Kidney (tissue), 14 donors: ENCODE data around the gene GRID1. TPM values are rescaled to one million over a fixed set of nuclear protein-coding genes. Genes with fewer than 3 reads are reported as not detected.

Source experiments
- DNase-seq, 5 donors: peaks; one replicate each; pipeline ENCODE4 v3.0.0-alpha.2; 2013 to 2020
- FAIRE-seq: peaks from 2 replicates; lab custom pipeline; 2012; peaks lifted over from hg19 to GRCh38; lab: Jason Lieb, UNC
- H3K27ac ChIP-seq, 2 donors: one replicate each; pipeline ENCODE4 v1.7.0; 2013; ENCODE audit warnings: low read depth in 2 of 2, low read length in 2 of 2, inconsistent platforms in 1 of 2
- H3K27me3 ChIP-seq: one replicate; pipeline ENCODE4 v1.7.1; 2013; ENCODE audit warnings: low read length, inconsistent platforms; ENCODE audit not compliant: control insufficient read depth, insufficient read depth
- H3K36me3 ChIP-seq, 3 donors: one replicate each; pipeline versions ENCODE4 v1.7.0 to v1.7.1; 2013; ENCODE audit warnings: low read length in 3 of 3, control low read depth in 1 of 3, inconsistent platforms in 1 of 3; ENCODE audit not compliant: insufficient read depth in 3 of 3, control insufficient read depth in 2 of 3
- H3K4me1 ChIP-seq, 3 donors: one replicate each; pipeline versions ENCODE4 v1.7.0 to v1.7.1; 2013; ENCODE audit warnings: low read length in 3 of 3, inconsistent platforms in 1 of 3, low read depth in 1 of 3; ENCODE audit not compliant: control insufficient read depth in 2 of 3, insufficient read depth in 2 of 3
- H3K4me3 ChIP-seq, 3 donors: one replicate each; pipeline versions ENCODE4 v1.7.0 to v1.8.1; 2013; ENCODE audit warnings: low read length in 3 of 3, control low read depth in 1 of 3, inconsistent platforms in 1 of 3
- H3K9ac ChIP-seq, 3 donors: one replicate each; pipeline versions ENCODE4 v1.7.0 to v1.7.1; 2013; ENCODE audit warnings: low read length in 3 of 3, control low read depth in 1 of 3, inconsistent platforms in 1 of 3
- H3K9me3 ChIP-seq, 3 donors: one replicate each; pipeline versions ENCODE4 v1.7.0 to v1.7.1; 2013; ENCODE audit warnings: low read length in 3 of 3, control low read depth in 1 of 3, inconsistent platforms in 1 of 3; ENCODE audit not compliant: control insufficient read depth in 2 of 3, insufficient read depth in 1 of 3
- intact Hi-C: fragments of 100-400 bp; cut with DNase I; formaldehyde crosslinking; loops from one replicate; pipeline ENCODE4 v1.11.1; 2022
- polyA plus RNA-seq: library from polyadenylated mRNA; stranded (reverse); fragments of 350-450 nt; fragmentation: Illumina TruSeq; extraction: RNeasy Lipid Tissue Mini Kit (QIAGEN cat#74804); gene quantifications from one replicate; pipeline ENCODE4 v1.2.3, GENCODE V29; 2014; ENCODE audit warnings: low read depth, low replicate concordance; ENCODE audit not compliant: insufficient read depth
- total RNA-seq: library from RNA; stranded (reverse); fragmentation: NEBNext Ultra II Directional; extraction: Animal tissue kit (Norgen Biotek cat#: 25700); gene quantifications from one replicate; pipeline ENCODE4 v1.2.1, GENCODE V29; 2021
- TF ChIP-seq, protein P1 (sequence below): IDR thresholded peaks from 3 replicates; pipeline ENCODE4 v1.5.1; 2012; ENCODE audit warnings: mild to moderate bottlenecking, moderate library complexity, borderline replicate concordance; ENCODE audit not compliant: insufficient read depth; ENCODE audit errors: extremely low read depth
- donor health status: control.
- donor health status: control.
- donor health status: control.
- donor health status: control.
- donor health status: control.
- donor health status: DM: yes; HTN: yes; CAD: no.
- donor health status: Normal renal cell carcinoma (clear cell type).

GRID1 gene
- total and polyA plus RNA-seq, 2 donors from 2014 or later, result 0.37 to 1.4 TPM

- TF ChIP-seq, protein P1, sequence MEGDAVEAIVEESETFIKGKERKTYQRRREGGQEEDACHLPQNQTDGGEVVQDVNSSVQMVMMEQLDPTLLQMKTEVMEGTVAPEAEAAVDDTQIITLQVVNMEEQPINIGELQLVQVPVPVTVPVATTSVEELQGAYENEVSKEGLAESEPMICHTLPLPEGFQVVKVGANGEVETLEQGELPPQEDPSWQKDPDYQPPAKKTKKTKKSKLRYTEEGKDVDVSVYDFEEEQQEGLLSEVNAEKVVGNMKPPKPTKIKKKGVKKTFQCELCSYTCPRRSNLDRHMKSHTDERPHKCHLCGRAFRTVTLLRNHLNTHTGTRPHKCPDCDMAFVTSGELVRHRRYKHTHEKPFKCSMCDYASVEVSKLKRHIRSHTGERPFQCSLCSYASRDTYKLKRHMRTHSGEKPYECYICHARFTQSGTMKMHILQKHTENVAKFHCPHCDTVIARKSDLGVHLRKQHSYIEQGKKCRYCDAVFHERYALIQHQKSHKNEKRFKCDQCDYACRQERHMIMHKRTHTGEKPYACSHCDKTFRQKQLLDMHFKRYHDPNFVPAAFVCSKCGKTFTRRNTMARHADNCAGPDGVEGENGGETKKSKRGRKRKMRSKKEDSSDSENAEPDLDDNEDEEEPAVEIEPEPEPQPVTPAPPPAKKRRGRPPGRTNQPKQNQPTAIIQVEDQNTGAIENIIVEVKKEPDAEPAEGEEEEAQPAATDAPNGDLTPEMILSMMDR, result no peak
- no peaks in the 10 kb centered on the region for H3K9me3 ChIP-seq
- H3K27ac ChIP-seq, result no peak overlapping the region
- intact Hi-C loops, result no loop called here
- no peak overlapping the region for H3K9ac ChIP-seq
- H3K36me3 ChIP-seq, result no peaks in the 10 kb centered on the region
- no peak for DNase-seq
- no peak overlapping the region for H3K4me3 ChIP-seq
- no peak for FAIRE-seq
- H3K27me3 ChIP-seq, result no peaks in the 10 kb centered on the region
- H3K4me1 ChIP-seq, result no peaks in the 10 kb centered on the region
These were observed 259.5 kb downstream of the GRID1 start for GRCh38 chr10:86107131-86107530.

- Histone ChIP-seq H3K9ac (no peak overlapping the region), H3K27me3 (no peaks in the 10 kb centered on the region), H3K36me3 (no peaks in the 10 kb centered on the region), H3K9me3 (no peaks in the 10 kb centered on the region), H3K4me3 (no peak overlapping the region), H3K27ac (no peak overlapping the region), H3K4me1 (no peaks in the 10 kb centered on the region)
- no peak for FAIRE-seq
- TF ChIP-seq, protein P1, result no peak
- DNase-seq, result no peak
- intact Hi-C loops, result no loop called here
These were observed 260.0 kb downstream of the GRID1 start for GRCh38 chr10:86106616-86107015.

GRCh38 chr10:86105640-86106039 is 261.0 kb downstream of the GRID1 start:
- Histone ChIP-seq H3K9ac (no peak overlapping the region), H3K27me3 (no peaks in the 10 kb centered on the region), H3K36me3 (no peaks in the 10 kb centered on the region), H3K9me3 (no peaks in the 10 kb centered on the region), H3K27ac (no peak overlapping the region), H3K4me1 (no peaks in the 10 kb centered on the region), H3K4me3 (no peak overlapping the region)
- no peak for DNase-seq
- intact Hi-C loops, result no loop called here
- TF ChIP-seq, protein P1, result no peak
- FAIRE-seq, result no peak

GRCh38 chr10:86105181-86105580 is 261.4 kb downstream of the GRID1 start:
- Histone ChIP-seq H3K27ac (no peak overlapping the region), H3K4me1 (no peaks in the 10 kb centered on the region), H3K27me3 (no peaks in the 10 kb centered on the region), H3K9me3 (no peaks in the 10 kb centered on the region), H3K9ac (no peak overlapping the region), H3K36me3 (no peaks in the 10 kb centered on the region), H3K4me3 (no peak overlapping the region)
- DNase-seq (no peak), FAIRE-seq (no peak)
- TF ChIP-seq, protein P1, result no peak
- intact Hi-C loops, result no loop called here
